ENCODE measurements around the gene PGPEP1. TPM values are rescaled to one million over a fixed set of nuclear protein-coding genes. Genes with fewer than 3 reads are reported as not detected.
"Not testable (repeated sequence)": the region's sequence is repeated elsewhere in the genome, so short reads cannot be mapped to it uniquely, and the experiment has no call there.

The PGPEP1 gene
- polyA plus RNA-seq, 4 donors: 22.2 to 27.7 (median 25.7) TPM

DNA sequence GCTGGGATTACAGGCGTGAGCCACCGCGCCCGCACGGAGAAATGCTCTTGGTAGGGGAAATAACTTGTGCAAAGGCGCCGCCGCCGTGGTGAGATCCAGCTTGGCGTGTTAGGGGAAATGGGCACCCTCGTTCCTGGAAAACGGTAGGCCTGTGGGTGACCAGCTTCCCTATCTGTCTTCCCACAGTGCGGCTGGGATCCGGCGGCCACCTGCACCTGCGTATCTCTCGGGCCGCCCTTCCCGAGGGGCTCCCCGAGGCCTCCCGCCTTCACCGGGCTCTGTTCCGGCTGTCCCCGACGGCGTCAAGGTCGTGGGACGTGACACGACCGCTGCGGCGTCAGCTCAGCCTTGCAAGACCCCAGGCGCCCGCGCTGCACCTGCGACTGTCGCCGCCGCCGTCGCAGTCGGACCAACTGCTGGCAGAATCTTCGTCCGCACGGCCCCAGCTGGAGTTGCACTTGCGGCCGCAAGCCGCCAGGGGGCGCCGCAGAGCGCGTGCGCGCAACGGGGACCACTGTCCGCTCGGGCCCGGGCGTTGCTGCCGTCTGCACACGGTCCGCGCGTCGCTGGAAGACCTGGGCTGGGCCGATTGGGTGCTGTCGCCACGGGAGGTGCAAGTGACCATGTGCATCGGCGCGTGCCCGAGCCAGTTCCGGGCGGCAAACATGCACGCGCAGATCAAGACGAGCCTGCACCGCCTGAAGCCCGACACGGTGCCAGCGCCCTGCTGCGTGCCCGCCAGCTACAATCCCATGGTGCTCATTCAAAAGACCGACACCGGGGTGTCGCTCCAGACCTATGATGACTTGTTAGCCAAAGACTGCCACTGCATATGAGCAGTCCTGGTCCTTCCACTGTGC is 47.9 kb downstream of the PGPEP1 start:
- DNase-seq (ENCODE audit: low read depth in 4 of 4, low spot score in 3 of 4): peak; percentile 68 to 85 (median 75)

DNA sequence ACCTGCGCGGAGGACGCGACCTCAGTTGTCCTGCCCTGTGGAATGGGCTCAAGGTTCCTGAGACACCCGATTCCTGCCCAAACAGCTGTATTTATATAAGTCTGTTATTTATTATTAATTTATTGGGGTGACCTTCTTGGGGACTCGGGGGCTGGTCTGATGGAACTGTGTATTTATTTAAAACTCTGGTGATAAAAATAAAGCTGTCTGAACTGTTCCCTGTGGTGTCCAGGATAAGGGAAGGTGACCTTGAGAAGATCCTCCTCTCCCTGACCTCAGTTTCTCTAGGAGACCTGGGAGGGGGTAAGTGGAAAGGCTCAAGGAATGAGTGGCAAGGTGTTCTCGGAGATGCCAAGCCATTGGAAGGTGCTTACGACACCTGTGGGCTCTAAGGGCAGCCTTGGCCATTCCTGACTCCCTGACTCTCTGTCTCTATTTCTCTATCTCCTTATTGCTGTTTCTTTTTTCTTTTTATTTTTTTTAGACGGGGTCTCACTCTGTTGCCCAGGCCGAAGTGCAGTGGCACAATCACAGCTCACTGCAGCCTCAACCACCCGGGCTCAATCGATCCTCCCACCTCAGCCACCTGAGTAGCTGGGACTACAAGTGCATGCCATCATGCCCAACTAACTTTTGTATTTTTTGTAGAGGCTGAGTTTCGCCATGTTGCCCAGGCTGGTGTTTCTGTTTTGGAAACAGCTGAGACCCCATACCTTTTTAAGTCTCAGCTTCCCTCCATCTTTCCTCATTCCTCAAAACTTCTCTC is 48.7 kb downstream of the PGPEP1 start:
- no peak for DNase-seq (ENCODE audit: low read depth in 4 of 4, low spot score in 3 of 4)

DNA sequence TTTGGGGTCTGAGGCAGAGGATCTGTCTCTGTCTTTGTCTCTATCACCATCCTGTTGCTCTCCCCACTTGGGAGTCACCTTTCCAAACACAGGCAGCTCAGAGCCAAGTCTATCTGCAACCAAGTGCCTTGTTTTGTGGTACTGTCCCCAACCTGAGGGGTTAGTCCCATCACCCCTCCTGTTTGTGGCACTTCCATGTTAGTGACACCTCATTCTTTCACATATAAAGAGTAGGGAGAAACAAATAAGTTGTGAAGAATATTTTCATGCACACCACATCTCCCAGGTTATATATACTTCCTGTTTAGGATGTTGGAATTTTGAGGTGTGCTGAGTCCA is 49.3 kb downstream of the PGPEP1 start:
- DNase-seq (ENCODE audit: low read depth in 4 of 4, low spot score in 3 of 4): no peak

DNA sequence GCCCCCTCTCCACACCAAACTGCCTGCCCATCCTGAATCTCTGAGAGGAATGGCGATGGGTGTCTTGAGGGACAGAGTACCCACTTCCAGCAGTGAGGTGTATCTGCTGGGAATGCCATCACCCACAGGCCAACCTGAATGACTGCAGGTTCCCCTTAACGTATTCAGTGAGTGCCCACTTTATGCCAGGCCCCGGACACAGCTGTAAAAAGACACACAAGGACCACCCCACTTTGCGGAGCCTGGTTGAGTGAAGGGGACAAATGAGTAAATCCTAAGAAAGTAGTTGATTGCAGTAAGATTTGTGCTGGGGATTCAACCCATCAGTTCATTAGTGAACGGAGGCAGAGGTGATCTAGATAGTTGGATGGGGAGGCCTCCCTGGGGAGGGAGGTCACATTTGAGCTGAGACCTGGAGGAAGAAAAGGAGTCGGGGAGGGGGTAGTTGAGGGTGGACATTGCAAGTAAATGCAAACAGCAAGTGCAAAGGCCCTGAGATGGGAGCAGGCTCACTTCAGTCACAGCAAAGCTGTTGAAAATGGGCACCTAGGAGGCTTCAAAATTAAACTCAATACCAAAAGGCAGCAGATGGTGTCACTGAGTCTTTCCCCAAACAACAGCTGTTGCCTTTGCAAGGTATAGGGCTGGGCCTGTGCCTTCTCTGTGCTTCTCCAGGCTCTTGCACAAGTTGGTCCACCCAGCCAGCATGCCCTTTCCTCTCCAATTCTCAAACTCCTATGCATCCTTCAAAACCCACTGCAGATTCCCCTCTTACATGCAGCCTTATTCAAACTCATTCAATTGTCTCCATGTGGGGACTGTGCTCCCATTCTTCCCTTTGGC is 49.9 kb downstream of the PGPEP1 start:
- DNase-seq (ENCODE audit: low read depth in 4 of 4, low spot score in 3 of 4): no peak

DNA sequence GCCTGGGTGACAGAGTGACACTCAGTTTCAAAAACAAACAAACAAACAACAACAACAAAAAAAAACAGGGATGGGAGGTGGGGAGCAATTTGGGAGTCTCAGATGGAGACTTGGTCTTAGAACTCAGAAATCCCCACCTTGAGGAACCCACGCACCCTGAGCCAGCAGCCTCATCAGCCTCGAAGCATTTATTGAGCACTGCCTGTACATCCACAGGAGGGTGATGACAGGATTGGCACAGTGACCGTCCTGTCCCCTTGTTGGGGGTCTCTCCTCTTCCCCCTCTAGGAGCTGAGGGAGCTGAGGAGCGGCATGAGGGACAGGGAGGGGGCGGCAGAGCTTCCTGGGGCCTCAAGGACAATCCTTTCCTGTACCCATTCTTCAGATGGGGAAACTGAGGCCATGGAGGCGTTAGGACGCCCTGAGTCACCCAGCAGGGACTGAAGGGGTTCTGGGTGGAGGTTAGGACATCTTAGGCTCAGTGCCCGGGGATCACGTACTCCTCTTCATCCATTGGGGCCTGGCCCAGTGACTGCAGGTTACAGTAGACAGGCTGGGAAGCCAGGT is 51.2 kb downstream of the PGPEP1 start:
- no peak for DNase-seq (ENCODE audit: low read depth in 4 of 4, low spot score in 3 of 4)

DNA sequence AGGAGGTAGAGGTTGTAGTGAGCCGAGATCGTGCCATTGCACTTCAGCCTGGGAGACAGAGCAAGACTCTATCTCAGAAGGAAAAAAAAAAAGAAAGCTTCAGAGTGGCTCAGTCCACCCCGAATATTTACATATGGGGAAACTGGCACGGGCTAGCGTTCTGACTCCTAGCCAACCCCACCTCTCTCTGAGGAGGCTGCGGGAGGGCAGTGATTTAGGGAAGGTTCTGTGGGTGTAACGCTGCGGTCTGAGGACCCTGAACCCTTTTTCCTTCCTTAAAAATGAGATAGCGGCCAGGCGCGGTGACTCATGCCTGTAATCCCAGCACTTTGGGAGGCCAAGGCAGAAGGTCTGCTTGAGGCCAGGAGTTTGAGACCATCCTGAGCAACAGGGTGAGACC is 52.0 kb downstream of the PGPEP1 start:
- no peak for DNase-seq (ENCODE audit: low read depth in 4 of 4, low spot score in 3 of 4)

DNA sequence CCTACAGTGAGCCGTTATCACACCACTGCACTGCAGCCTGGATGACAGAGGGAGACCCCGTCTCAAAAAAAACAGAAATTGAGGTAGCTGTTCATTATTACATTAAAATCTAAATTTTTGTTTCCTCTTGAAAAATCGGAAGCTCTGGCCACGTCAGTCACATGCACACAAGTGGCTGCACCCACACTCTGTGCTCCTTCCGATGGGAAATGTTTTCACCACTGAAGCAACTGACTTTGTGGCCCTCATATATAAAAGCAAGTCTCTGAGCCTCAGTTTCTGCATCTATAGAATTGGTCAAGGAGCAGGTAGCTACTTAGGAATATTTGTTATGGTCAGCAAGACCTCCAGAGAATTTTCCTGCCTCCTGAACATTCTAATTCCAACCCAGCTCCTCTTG is 52.5 kb downstream of the PGPEP1 start:
- no peak for DNase-seq (ENCODE audit: low read depth in 4 of 4, low spot score in 3 of 4)

DNA sequence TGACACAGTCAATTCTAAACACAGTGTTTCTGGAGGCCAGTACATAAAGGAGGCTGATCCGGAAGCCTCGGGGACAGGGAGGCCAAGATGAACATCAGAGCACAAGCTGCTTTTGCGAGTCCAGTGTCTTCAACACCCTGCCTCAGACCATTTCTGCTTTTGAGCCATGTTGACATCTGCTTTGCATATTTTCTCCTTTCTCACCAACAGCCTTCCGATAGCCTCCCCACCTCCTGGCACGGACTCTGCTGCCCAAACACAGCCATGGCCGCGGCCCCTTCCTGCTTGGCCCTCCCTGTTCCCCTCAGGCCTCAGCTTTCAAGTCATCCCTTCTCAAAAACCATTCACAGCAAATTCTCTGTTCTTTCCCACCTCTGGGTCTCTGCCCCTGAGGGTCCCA is 53.4 kb downstream of the PGPEP1 start:
- DNase-seq (ENCODE audit: low read depth in 4 of 4, low spot score in 3 of 4): no peak

DNA sequence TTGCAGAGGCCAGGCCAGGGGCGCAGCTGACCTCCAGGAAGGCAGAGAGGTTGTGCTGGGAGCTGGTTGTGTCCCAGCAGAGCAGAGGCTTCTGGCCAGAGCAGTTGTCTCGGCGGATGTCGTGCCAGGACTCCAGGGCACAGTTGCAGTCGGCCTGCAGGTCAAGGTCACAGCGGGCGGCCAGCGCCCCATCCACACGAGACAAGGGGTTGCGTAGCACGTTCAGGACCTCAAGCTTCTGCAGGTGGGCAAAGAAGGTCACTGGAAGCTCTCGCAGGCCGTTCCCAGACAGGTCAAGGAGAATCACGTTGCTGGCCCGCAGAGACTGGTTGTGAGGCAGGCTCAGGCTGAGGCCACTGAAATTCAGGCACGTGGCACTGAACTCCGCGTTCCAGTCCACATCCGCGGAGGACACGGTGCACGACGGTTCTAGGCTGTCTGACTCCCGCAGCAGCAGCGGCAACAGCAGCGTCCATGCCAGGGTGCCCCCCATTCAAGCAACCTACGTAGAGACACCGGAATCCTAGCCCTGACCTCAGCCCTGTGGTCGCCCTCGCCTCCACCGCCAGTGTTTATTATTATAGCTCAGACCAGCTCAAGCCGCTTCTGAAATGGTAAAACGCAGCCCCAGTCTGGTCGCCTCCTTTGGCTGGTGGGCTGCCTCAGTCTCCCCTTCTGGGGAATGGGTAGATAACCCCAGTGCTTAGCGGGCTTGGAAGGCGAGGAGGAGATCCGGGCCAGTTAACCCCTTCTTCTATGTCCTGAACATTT is 56.3 kb downstream of the PGPEP1 start:
- no peak for DNase-seq (ENCODE audit: low read depth in 4 of 4, low spot score in 3 of 4)

DNA sequence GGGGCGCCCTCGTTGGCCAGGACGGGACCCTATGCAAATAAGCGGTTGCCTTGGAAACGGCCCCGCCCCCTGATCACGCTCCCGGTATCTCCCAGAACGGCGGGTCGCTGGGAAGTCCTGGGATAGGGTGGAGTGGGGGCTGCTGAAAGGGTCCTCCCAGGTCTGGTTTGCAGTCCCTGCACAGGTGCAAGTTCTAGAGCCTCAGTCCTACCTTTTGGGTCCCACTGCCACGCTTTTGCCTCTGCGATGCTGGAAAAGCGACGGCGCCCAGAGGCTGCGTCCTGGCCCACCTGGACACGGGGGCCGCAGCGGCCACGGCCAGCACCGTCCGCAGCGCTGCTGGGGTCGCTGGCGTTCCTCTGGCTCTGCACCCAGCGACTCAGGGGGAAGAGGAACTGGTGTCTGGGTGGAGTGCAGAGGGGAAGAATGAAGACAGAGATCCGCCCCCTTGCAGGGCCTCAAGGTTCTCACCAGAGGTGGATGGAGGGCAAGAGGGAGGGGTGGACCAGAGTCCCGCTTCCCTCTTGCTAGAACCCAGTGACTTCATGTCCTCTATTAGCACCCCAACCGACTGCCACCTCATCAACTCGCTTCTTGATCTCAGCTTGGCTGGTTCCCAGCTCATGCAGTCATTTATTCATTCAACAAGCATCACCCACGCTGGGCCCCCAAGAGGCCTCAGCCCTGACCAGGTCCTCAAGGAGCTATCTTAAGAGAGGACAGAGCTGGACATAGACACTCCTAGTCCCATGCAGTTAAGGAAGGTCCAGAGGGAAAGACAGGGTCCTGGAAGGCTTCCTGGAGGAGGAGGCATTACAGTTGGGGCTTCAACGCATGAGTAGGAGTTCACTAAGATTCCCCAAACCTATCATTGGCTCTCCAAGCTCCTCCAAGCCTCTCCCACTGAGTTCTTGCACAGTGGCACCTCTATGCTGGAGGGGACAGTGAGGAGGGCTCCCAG is 57.1 kb downstream of the PGPEP1 start, which contains the start of gene LRRC25:
Gene LRRC25 (minus strand): TSS at position 381 of the 961 bp plus-strand sequence. CDS start 659 bp downstream, outside the sequence.
- DNase-seq (ENCODE audit: low read depth in 4 of 4, low spot score in 3 of 4): no peak

DNA sequence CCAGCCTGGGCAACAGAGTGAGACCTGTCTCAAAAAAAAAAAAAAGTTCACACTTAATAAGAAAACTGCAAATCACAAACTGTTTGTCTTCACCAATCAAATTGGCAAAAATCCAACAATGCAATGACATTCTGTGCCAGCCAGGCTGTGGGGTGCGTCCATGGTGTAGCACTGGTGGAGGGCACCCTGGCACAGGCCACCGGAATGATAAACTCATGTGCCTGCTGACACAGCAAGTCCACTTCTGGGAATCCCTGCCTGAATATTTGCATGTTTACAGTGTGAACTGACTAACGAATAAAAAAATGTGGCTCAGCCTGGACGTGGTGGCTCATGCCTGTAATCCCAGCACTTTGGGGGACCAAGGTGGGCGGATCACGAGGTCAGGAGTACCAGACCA is 58.6 kb downstream of the PGPEP1 start:
- no peak for DNase-seq (ENCODE audit: low read depth in 4 of 4, low spot score in 3 of 4)

DNA sequence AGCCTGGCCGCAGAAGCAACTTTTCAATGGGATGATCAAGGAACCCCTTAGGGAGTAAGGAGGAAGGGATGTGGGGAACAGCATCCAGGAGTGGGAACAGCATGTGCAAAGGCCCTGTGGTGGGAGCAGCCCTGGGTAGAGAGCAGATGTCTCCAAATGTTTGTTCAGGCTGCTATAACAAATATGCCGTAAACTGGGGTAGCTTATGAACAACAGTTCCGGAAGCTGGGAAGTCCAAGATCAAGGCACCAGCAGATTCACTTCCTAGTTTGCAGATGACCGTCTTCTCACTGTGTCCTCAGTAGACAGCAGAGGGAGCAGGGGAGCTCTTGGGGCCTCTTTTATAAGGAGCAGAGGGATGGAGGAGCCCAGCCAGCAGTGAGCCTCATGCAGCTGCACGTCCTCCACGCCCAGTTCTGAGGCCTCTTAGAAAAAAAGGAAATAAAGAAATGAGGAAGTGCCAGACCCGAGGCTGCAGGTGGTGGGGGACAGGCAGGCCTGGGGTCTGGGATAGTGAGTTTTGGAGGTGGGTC is 61.2 kb downstream of the PGPEP1 start:
- no peak for DNase-seq (ENCODE audit: low read depth in 4 of 4, low spot score in 3 of 4)

DNA sequence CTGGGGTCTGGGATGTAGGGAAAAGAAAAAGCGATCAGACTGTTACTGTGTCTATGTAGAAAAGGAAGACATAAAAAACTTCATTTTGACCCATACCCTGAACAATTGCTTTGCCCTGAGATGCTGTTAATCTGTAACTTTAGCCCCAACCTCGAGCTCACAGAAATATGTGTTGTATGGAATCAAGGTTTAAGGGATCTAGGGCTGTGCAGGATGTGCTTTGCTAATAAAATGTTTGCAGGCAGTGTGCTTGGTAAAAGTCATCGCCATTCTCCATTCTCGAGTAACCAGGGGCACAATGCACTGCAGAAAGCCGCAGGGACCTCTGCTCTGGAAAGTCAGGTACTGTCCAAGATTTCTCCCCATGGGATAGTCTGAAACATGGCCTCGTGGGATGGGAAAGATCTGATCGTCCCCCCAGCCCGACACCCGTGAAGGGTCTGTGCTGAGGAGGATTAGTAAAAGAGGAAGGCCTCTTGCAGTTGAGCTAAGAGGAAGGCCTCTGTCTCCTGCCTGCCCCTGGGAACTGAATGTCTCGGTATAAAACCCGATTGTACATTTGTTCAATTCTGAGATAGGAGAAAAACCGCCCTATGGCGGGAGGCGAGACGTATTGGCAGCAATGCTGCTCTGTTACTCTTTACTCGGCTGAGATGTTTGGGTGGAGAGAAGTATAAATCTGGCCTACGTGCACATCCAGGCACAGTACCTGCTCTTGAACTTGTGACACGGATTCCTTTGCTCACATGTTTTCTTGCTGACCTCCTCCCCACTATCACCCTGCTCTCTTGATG is 62.3 kb downstream of the PGPEP1 start:
- DNase-seq (ENCODE audit: low read depth in 4 of 4, low spot score in 3 of 4): not testable (repeated sequence)

DNA sequence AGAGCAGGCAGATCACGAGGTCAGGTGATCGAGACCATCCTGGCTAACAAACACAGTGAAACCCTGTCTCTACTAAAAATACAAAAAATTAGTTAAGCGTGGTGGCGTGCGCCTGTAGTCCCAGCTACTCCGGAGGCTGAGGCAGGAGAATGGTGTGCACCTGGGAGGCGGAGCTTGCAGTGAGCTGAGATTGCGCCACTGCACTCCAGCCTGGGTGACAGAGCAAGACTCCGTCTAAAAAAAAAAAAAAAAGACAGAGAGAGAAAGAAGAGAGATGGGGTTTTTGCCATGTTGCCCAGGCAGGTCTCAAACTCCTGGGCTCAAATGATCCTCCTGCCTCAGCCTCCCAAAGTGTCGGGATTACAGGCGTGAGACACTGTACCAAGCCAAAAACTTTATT is 65.4 kb downstream of the PGPEP1 start:
- DNase-seq (ENCODE audit: low read depth in 4 of 4, low spot score in 3 of 4): not testable (repeated sequence)

DNA sequence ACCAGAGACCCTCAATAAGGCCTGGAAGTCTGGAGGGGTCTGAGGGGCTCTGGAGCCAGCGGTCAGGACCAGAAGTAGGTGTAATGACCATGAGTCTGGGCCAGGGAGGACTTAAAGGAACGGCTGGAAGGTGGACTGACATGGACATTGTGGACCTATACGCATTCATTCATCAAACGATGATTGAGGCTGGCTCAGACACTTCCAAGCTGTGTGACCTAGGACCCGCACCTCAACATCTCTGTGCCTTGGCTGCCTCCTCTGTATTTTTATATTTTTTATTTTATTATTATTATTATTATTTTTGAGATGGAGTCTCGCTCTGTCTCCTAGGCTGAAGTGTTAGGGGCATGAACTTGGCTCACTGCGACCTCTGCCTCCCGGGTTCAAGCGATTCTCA is 66.4 kb downstream of the PGPEP1 start:
- no peak for DNase-seq (ENCODE audit: low read depth in 4 of 4, low spot score in 3 of 4)

DNA sequence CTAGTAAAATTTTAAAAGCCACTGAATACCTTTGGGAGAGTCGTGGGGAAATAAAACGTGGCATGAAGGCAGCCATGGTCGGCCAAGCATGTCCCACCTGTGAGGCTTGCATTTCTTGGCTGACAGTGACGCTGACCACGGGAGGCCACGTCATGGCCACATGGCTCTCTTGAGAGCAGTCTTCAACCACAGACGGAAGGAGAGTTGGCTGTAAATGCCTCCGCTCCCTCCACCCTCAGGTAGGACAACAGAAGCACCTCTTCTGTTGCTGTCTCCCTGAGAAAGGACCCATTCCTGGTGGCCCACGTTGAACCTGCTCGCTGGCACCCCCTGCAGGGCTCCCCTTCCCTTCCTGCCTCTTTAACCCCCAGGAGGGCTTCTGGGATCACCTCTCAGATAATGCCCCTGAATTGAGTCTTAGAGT is 67.7 kb downstream of the PGPEP1 start:
- no peak for DNase-seq (ENCODE audit: low read depth in 4 of 4, low spot score in 3 of 4)

DNA sequence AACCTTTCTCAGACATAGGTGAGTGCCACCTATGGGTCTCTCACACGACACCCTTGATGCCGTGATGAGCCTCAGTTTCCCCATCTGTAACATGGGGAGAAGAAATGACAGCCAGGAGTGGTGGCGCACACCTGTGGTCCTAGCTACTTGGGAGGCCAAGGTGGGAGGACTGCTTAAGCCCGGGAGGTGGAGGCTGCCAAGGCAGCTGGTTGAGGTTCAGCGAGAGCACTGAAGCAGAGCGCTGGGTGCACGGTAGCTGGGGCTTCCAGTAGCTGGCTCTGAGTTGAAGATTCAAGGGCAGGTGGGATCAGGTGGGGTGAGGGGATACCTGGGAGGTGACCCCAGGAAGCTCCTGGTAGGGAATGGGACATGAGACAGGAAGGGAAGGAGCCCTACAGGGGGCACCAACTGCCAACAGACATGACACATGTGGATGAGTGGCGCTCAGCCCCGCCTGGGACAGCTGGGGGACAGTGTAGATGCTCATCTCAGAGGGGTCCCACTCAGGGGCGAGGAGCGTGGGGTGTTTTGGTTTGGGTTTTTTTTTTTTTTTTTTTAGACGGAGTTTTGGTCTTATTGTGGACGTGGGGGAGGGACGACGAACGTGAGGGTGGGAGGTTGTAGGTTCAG is 72.3 kb downstream of the PGPEP1 start:
- DNase-seq (ENCODE audit: low read depth in 4 of 4, low spot score in 3 of 4): no peak

Data from right renal pelvis (tissue), 4 donors.